IMR-90 (cell line): Measurements from ENCODE around the gene DCN.

ENCODE experiments used
- MAZ ChIP-seq: IDR thresholded peaks from 2 replicates; pipeline ENCODE4 v1.6.1; 2012; ENCODE audit warnings: low read depth, mild to moderate bottlenecking, low read length, improper control_type of control experiment, moderate library complexity, borderline replicate concordance
- POLR2A ChIP-seq: IDR thresholded peaks from 2 replicates; pipeline ENCODE4 v1.6.1; 2012; ENCODE audit warnings: mild to moderate bottlenecking, low read depth, low read length
- RAD21 ChIP-seq: IDR thresholded peaks from 2 replicates; pipeline ENCODE4 v1.6.1; 2012; ENCODE audit warnings: low read length, improper control_type of control experiment
- RFX5 ChIP-seq: IDR thresholded peaks from 2 replicates; pipeline ENCODE4 v1.8.0; 2012; ENCODE audit warnings: low read depth, mild to moderate bottlenecking, low read length, moderate library complexity
- TF ChIP-seq, protein P1 (sequence below): conservative IDR thresholded peaks from 2 replicates; pipeline ENCODE4 v1.5.1; 2012; ENCODE audit warnings: mild to moderate bottlenecking, low read depth, low read length, improper control_type of control experiment
- TF ChIP-seq, protein P2 (sequence below): fragments of 150-350 bp; IDR thresholded peaks from 2 replicates; pipeline ENCODE4 v1.6.1; 2017; ENCODE audit warnings: mild to moderate bottlenecking, antibody characterized with exemption, low read length, low read depth

DNA sequence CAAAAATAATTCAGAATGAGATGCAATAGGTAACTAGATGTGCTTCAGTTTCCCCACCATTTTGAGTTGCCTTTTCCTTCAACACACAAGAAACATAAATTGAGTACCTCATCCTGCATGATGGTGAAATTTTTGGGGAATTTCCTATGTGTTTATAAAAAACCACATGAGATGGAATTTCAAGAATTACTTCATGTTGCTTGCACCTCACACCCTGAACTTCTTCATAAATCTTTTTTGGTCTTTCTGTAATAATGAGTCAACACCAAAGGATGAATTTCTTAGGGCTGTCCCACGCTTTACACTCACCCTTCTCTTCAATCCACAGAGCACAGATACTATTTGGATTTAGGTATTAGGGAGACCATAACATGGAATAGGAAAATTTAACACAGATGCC, 48.7 kb downstream of the DCN start:
- TF ChIP-seq, protein P1, sequence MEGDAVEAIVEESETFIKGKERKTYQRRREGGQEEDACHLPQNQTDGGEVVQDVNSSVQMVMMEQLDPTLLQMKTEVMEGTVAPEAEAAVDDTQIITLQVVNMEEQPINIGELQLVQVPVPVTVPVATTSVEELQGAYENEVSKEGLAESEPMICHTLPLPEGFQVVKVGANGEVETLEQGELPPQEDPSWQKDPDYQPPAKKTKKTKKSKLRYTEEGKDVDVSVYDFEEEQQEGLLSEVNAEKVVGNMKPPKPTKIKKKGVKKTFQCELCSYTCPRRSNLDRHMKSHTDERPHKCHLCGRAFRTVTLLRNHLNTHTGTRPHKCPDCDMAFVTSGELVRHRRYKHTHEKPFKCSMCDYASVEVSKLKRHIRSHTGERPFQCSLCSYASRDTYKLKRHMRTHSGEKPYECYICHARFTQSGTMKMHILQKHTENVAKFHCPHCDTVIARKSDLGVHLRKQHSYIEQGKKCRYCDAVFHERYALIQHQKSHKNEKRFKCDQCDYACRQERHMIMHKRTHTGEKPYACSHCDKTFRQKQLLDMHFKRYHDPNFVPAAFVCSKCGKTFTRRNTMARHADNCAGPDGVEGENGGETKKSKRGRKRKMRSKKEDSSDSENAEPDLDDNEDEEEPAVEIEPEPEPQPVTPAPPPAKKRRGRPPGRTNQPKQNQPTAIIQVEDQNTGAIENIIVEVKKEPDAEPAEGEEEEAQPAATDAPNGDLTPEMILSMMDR, result no peak
- TF ChIP-seq POLR2A, result no peak
- TF ChIP-seq, protein P2, sequence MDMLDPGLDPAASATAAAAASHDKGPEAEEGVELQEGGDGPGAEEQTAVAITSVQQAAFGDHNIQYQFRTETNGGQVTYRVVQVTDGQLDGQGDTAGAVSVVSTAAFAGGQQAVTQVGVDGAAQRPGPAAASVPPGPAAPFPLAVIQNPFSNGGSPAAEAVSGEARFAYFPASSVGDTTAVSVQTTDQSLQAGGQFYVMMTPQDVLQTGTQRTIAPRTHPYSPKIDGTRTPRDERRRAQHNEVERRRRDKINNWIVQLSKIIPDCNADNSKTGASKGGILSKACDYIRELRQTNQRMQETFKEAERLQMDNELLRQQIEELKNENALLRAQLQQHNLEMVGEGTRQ, result no peak
- no peak for TF ChIP-seq MAZ
- no peak for TF ChIP-seq RFX5
- no peak for TF ChIP-seq RAD21
